GM23248 (cell line): ENCODE data around the gene SRP54. TPM values are rescaled to one million over a fixed set of nuclear protein-coding genes. Genes with fewer than 3 reads are reported as not detected.

Experiments used
- DNase-seq: peaks from one replicate; pipeline ENCODE4 v3.0.0-alpha.2; 2015
- H2AFZ ChIP-seq: fragments of 200-600 bp; sonication (generic); 2 replicates; pipeline ENCODE4 v1.6.1; 2016; ENCODE audit warnings: antibody characterized with exemption
- H3F3A ChIP-seq: fragments of 200-600 bp; sonication (generic); 2 replicates; pipeline ENCODE4 v1.6.1; 2016; ENCODE audit warnings: mild to moderate bottlenecking, antibody characterized with exemption, mixed run types; ENCODE audit not compliant: insufficient read depth
- H3K27ac ChIP-seq: fragments of 200-600 bp; sonication (generic); 2 replicates; pipeline ENCODE4 v1.5.1; 2016; ENCODE audit warnings: mild to moderate bottlenecking
- H3K27me3 ChIP-seq: fragments of 200-600 bp; sonication (generic); replicated peaks from 2 replicates; pipeline ENCODE4 v1.6.1; 2016; ENCODE audit warnings: mild to moderate bottlenecking; ENCODE audit not compliant: insufficient read depth
- H3K36me3 ChIP-seq: fragments of 200-600 bp; sonication (generic); 2 replicates; pipeline ENCODE4 v1.6.1; 2016; ENCODE audit warnings: low read depth, mild to moderate bottlenecking
- H3K4me1 ChIP-seq: fragments of 200-600 bp; sonication (generic); 2 replicates; pipeline ENCODE4 v1.6.1; 2016; ENCODE audit warnings: mild to moderate bottlenecking; ENCODE audit not compliant: insufficient read depth
- H3K4me2 ChIP-seq: fragments of 200-600 bp; sonication (generic); one replicate; pipeline ENCODE4 v1.6.1; 2016; ENCODE audit warnings: mild to moderate bottlenecking; ENCODE audit not compliant: unreplicated experiment
- H3K4me3 ChIP-seq: fragments of 200-600 bp; sonication (generic); 2 replicates; pipeline ENCODE4 v1.5.1; 2016; ENCODE audit warnings: mild to moderate bottlenecking
- H3K79me2 ChIP-seq: fragments of 200-600 bp; sonication (generic); 2 replicates; pipeline ENCODE4 v1.6.1; 2016; ENCODE audit warnings: mild to moderate bottlenecking; ENCODE audit not compliant: insufficient read depth
- H3K9ac ChIP-seq: fragments of 200-600 bp; sonication (generic); 2 replicates; pipeline ENCODE4 v1.6.1; 2016; ENCODE audit warnings: mild to moderate bottlenecking
- H3K9me2 ChIP-seq: fragments of 200-600 bp; sonication (generic); 2 replicates; pipeline ENCODE4 v1.6.1; 2016; ENCODE audit warnings: mixed run types, mild to moderate bottlenecking, moderate library complexity; ENCODE audit not compliant: insufficient read depth
- H3K9me3 ChIP-seq: fragments of 200-600 bp; sonication (generic); one replicate; pipeline ENCODE4 v1.6.1; 2017; ENCODE audit warnings: low read depth
- H4K20me1 ChIP-seq: fragments of 200-600 bp; sonication (generic); 2 replicates; pipeline ENCODE4 v1.6.0; 2016; ENCODE audit not compliant: insufficient read depth
- EZH2 ChIP-seq: fragments of 200-600 bp; sonication (generic); IDR thresholded peaks from 2 replicates; pipeline ENCODE4 v1.6.1; 2018; ENCODE audit warnings: antibody characterized with exemption, mild to moderate bottlenecking; ENCODE audit not compliant: insufficient read depth, poor library complexity, severe bottlenecking
- EZH2phosphoT487 ChIP-seq: fragments of 200-600 bp; sonication (generic); IDR thresholded peaks from 2 replicates; pipeline ENCODE4 v1.6.1; 2018; ENCODE audit warnings: antibody characterized with exemption, moderate library complexity, mild to moderate bottlenecking, low read depth; ENCODE audit not compliant: insufficient read depth
- WGBS, 2 experiments: methylation state at CpG; one replicate each; pipeline ENCODE4 v1.1.6; 2015 to 2017; ENCODE audit warnings: low lambda C conversion rate in 2 of 2, low coverage in 1 of 2; ENCODE audit errors: missing lambda C conversion rate in 2 of 2; 5-methylcytosine and 5-hydroxymethylcytosine counted together
- in situ Hi-C: fragments of 300-500 bp; cut with MboI; formaldehyde crosslinking; loops from 2 replicates; pipeline ENCODE4 v1.15.0; 2020
- polyA plus RNA-seq: library from polyadenylated mRNA; unstranded; fragments of >200 nt; fragmentation: Nextera tagmentation; extraction: Ambion mirVana; gene quantifications from 2 replicates; pipeline ENCODE4 v1.2.1, GENCODE V29; 2016
- total RNA-seq: library from RNA; depleted of rRNA; stranded (reverse); fragments of >200 nt; shearing (Covaris generic); gene quantifications from 2 replicates; pipeline ENCODE4 v1.2.3, GENCODE V29; 2014; rRNA removed

Gene SRP54
- total and polyA plus RNA-seq, 2 experiments from 2014 or later: 78.0 to 78.8 TPM

GRCh38 chr14:35072226-35072625 lies 89.4 kb downstream of the SRP54 start:
- Histone ChIP-seq H3K36me3 (peaks cover 12% of the 10 kb centered on the region; the same call in 1 of the 2 replicates), H3K79me2 (peaks cover 59% of the 10 kb centered on the region), H3K9ac (no peak overlapping the region), H3K4me2 (no peak overlapping the region), H3K9me2 (no peaks in the 10 kb centered on the region), H3F3A (no peaks in the 10 kb centered on the region), H4K20me1 (no peaks in the 10 kb centered on the region), H3K4me1 (no peaks in the 10 kb centered on the region), H3K27ac (no peak overlapping the region), H2AFZ (no peak overlapping the region), H3K4me3 (no peak overlapping the region), H3K27me3 (no peaks in the 10 kb centered on the region), H3K9me3 (no peaks in the 10 kb centered on the region)
- 97 to 100% methylated on average over 3 of the region's 3 CpGs for WGBS, 2 experiments
- in situ Hi-C loops: no loop called here
- DNase-seq: no peak
- TF ChIP-seq EZH2phosphoT487 (no peak), EZH2 (no peak)

DNA sequence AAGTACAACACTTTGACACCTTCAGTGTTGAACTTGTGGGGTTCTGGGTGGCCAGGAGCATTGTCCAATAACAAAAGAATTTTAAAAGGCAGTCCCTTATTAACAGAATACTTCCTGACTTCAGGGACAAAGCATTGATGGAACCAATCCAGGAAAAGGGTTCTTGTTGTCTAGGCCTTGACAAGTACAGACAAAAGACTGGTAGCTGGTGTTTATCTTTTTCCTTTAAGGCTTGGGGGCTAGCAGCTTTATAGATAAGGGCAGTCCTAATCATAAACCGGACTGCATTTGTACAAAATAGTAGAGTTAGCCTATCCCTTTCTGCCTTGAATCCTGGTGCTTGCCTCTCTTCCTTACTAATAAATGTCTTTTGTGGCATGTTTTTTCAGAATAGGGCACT lies 90.7 kb downstream of the SRP54 start:
- WGBS, 2 experiments: 96% methylated on average over 1 of the region's 1 CpG
- Histone ChIP-seq H3K36me3 (peaks cover 17% of the 10 kb centered on the region), H3K79me2 (peaks cover 47% of the 10 kb centered on the region), H4K20me1 (no peaks in the 10 kb centered on the region), H3K27ac (no peak overlapping the region), H3F3A (no peaks in the 10 kb centered on the region), H3K4me1 (no peaks in the 10 kb centered on the region), H3K9me3 (no peaks in the 10 kb centered on the region), H3K9me2 (no peaks in the 10 kb centered on the region), H3K27me3 (no peaks in the 10 kb centered on the region), H3K9ac (no peak overlapping the region), H2AFZ (no peak overlapping the region), H3K4me3 (no peak overlapping the region), H3K4me2 (no peak overlapping the region)
- in situ Hi-C loops: no loop called here
- no peak for DNase-seq
- TF ChIP-seq EZH2phosphoT487: no peak
- TF ChIP-seq EZH2: no peak

DNA sequence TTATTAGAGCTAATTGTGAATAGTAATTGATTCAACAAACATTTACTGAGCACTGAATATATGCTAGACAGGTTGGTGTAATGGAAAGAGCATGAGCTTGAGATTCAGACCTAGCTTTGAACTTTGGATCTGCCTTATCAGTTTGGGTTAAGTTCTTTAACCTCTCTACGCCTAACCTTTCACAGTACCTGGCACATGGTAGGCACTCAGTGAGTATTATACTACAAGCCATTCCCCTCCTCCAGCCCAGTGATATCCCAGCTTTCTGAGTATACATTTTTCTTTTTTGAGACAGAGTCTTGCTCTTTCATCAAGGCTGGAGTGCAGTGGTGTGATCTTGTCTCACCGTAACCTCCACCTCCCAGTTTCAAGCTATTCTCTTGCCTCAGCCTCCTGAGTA lies 95.3 kb downstream of the SRP54 start:
- in situ Hi-C loops: no loop called here
- H3K9me3 ChIP-seq: no peaks in the 10 kb centered on the region
- no peak overlapping the region for H3K4me3 ChIP-seq
- TF ChIP-seq EZH2phosphoT487 (no peak), EZH2 (no peak)
- H3K27ac ChIP-seq: no peak overlapping the region
- DNase-seq: no peak
- H3K4me1 ChIP-seq: no peaks in the 10 kb centered on the region
- peaks cover 47% of the 10 kb centered on the region for H3K36me3 ChIP-seq
- no peak overlapping the region for H2AFZ ChIP-seq
- H3K27me3 ChIP-seq: no peaks in the 10 kb centered on the region
- peaks cover 18% of the 10 kb centered on the region; the same call in 1 of the 2 replicates for H3K79me2 ChIP-seq
- no peaks in the 10 kb centered on the region for H3K9me2 ChIP-seq
- WGBS, 2 experiments: 96 to 97% methylated on average over 2 of the region's 2 CpGs
- no peak overlapping the region for H3K4me2 ChIP-seq
- H3F3A ChIP-seq: peaks cover 6% of the 10 kb centered on the region; the same call in 1 of the 2 replicates
- no peak overlapping the region for H3K9ac ChIP-seq
- no peaks in the 10 kb centered on the region for H4K20me1 ChIP-seq

Other genes with a start within 250 kb of the SRP54 start
- 12.4 and 13.8 TPM in 2 replicates for gene BAZ1A, start 107.6 kb upstream of the SRP54 start, total RNA-seq
- gene BAZ1A, start 107.6 kb upstream of the SRP54 start, polyA plus RNA-seq: 9.4 and 9.6 TPM in 2 replicates
- 56.4 and 67.3 TPM in 2 replicates for gene FAM177A1, start 63.3 kb downstream of the SRP54 start, total RNA-seq
- gene FAM177A1, start 63.3 kb downstream of the SRP54 start, polyA plus RNA-seq: 100 and 103 TPM in 2 replicates
- gene PPP2R3C, start 139.0 kb downstream of the SRP54 start, total RNA-seq: 18.5 and 25.7 TPM in 2 replicates
- gene PPP2R3C, start 139.0 kb downstream of the SRP54 start, polyA plus RNA-seq: 41.2 and 41.7 TPM in 2 replicates
- gene PRORP, start 139.6 kb downstream of the SRP54 start, total RNA-seq: 18.2 and 32.7 TPM in 2 replicates
- gene PRORP, start 139.6 kb downstream of the SRP54 start, polyA plus RNA-seq: 23.2 and 24.9 TPM in 2 replicates